ENCODE results near the gene POGLUT3.

Gene POGLUT3

GRCh38 chr11:108498046-108498815, at the start of gene POGLUT3:
POGLUT3 (minus strand) TSS chr11:108498384; CDS start chr11:108498366, 18 bp downstream.
- H3K4me3 ChIP-seq (ENCODE audit: control insufficient read depth, low read depth, low read length): peak within 1 kb of the TSS; percentile 57
- no peak for DNase-seq (ENCODE audit: low read depth)
- TF ChIP-seq, protein P1, sequence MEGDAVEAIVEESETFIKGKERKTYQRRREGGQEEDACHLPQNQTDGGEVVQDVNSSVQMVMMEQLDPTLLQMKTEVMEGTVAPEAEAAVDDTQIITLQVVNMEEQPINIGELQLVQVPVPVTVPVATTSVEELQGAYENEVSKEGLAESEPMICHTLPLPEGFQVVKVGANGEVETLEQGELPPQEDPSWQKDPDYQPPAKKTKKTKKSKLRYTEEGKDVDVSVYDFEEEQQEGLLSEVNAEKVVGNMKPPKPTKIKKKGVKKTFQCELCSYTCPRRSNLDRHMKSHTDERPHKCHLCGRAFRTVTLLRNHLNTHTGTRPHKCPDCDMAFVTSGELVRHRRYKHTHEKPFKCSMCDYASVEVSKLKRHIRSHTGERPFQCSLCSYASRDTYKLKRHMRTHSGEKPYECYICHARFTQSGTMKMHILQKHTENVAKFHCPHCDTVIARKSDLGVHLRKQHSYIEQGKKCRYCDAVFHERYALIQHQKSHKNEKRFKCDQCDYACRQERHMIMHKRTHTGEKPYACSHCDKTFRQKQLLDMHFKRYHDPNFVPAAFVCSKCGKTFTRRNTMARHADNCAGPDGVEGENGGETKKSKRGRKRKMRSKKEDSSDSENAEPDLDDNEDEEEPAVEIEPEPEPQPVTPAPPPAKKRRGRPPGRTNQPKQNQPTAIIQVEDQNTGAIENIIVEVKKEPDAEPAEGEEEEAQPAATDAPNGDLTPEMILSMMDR (IDR thresholded peaks at IDR 0.05; ENCODE audit: control insufficient read depth, insufficient read depth, low read depth, low read length, missing control alignments): no peak

GRCh38 chr11:108545909-108546501, 47.8 kb upstream of the POGLUT3 start:
- H3K4me3 ChIP-seq (ENCODE audit: control insufficient read depth, low read depth, low read length): no peak overlapping the region
- TF ChIP-seq, protein P1 (IDR thresholded peaks at IDR 0.05; ENCODE audit: control insufficient read depth, insufficient read depth, low read depth, low read length, missing control alignments): no peak
- no peak for DNase-seq (ENCODE audit: low read depth)

DNA sequence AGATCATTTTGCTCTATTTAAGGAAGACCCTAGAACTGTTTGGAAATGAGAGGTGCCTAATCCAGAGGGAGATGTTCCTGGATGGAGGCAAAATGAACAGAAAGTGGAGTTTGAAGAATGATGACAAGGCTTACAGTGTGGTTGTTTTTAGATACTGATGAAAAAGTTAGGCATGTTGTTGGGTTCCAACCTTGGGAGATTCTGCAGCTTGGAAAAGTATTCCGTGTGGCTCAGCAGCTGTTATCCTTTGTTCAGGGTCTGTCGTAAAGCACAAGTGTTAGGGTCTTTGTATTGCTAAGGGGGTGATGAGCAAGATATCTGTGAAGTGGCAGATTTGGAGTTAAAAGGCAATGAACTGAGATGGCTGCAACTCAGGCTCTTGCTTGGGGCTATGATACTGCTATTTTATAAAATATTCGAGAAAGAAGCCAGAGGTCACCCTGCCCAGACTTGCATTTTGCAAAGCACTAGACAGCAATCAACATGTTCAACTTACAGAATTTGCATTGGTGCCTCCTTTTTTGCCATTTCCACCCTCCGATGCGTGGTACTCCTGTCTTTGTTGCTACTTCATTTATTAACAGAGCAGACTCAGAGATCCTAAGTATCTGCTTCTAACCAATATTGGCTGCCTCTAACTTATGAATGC, 45.3 kb upstream of the POGLUT3 start:
- no peak overlapping the region for H3K4me3 ChIP-seq (ENCODE audit: control insufficient read depth, low read depth, low read length)
- TF ChIP-seq, protein P1 (IDR thresholded peaks at IDR 0.05; ENCODE audit: control insufficient read depth, insufficient read depth, low read depth, low read length, missing control alignments): no peak
- DNase-seq (ENCODE audit: low read depth): no peak

DNA sequence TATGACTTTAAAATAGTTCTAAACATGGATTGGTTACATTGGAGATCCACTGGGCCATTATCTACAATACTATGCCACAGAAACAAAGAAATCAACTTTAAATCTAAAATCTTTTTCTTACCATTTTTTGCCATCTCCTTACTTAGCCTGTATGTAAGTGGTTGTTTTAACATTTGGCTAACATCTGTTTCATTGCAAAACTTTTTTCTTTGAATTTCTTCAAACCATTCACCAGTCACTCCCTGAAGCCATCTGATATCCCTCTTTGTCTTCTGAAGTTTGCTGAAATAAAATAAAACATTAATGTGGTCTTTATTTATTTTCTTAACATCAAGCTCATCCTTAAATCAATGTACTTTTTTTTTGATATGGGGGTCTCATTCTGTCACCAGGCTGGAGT, 43.3 kb upstream of the POGLUT3 start:
- DNase-seq (ENCODE audit: low read depth): no peak
- TF ChIP-seq, protein P1 (IDR thresholded peaks at IDR 0.05; ENCODE audit: control insufficient read depth, insufficient read depth, low read depth, low read length, missing control alignments): no peak
- no peak overlapping the region for H3K4me3 ChIP-seq (ENCODE audit: control insufficient read depth, low read depth, low read length)

DNA sequence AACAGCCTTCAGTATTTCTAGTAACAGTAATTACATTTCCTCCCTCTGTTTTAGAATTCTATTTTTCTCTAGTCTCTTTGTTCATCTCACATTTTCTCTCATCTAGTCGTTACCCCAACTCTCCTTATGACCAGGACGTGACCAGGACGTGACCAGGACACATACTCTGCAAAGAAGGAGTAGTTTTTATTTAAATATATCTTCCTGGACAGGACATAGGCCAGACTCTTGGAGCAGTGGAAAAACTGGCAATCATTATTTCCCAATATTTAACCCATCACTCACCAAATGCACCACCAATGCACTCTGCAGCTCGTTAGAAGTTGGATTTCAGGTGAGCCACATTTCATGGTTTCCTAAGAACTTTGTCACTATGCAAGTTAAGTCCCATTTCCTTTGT, 40.3 kb upstream of the POGLUT3 start:
- TF ChIP-seq, protein P1 (IDR thresholded peaks at IDR 0.05; ENCODE audit: control insufficient read depth, insufficient read depth, low read depth, low read length, missing control alignments): no peak
- H3K4me3 ChIP-seq (ENCODE audit: control insufficient read depth, low read depth, low read length): no peak overlapping the region
- DNase-seq (ENCODE audit: low read depth): no peak

DNA sequence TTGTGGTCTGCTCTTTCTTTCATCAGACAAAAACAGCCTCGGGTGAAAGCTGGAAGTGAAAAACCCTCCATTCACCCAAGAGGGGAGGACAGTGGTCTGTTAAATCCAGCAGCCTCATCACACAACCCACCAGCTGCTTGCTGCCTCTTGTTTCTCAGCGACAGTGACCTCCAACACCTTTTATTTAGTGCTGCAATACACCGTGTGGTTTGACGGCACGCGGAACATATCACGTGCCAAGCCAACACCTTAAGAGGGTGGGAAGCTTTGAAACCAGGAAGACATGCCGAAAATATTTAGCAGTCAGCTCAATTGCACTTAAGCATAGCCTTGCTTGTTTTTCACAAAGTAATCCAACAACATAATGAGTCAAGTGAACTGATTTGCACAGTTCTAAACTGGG, 39.8 kb upstream of the POGLUT3 start:
- TF ChIP-seq, protein P1 (IDR thresholded peaks at IDR 0.05; ENCODE audit: control insufficient read depth, insufficient read depth, low read depth, low read length, missing control alignments): no peak
- H3K4me3 ChIP-seq (ENCODE audit: control insufficient read depth, low read depth, low read length): no peak overlapping the region
- DNase-seq (ENCODE audit: low read depth): no peak

Data from AG09309 (cell line).